GM12878 (cell line): Measurements from ENCODE around the gene ZNF688. TPM values are rescaled to one million over a fixed set of nuclear protein-coding genes. Genes with fewer than 3 reads are reported as not detected.

ENCODE experiments used
- BACH1 ChIP-seq: fragments of 450-650 bp; IDR thresholded peaks from 2 replicates; pipeline ENCODE4 v1.6.1; 2017; ENCODE audit warnings: mild to moderate bottlenecking, borderline replicate concordance
- CHD2 ChIP-seq: IDR thresholded peaks from 2 replicates; pipeline ENCODE4 v1.6.1; 2011; ENCODE audit warnings: low read depth, low read length, improper control_type of control experiment, borderline replicate concordance
- IKZF1 ChIP-seq: fragments of 450-650 bp; conservative IDR thresholded peaks from 2 replicates; pipeline ENCODE4 v1.6.1; 2017; ENCODE audit warnings: antibody characterized with exemption, mild to moderate bottlenecking
- NBN ChIP-seq: fragments of 450-650 bp; IDR thresholded peaks from 2 replicates; pipeline ENCODE4 v1.6.1; 2016
- NR2F1 ChIP-seq: fragments of 450-650 bp; conservative IDR thresholded peaks from 2 replicates; pipeline ENCODE4 v1.6.1; 2017; ENCODE audit warnings: mild to moderate bottlenecking
- TAF1 ChIP-seq: IDR thresholded peaks from 2 replicates; pipeline ENCODE4 v1.6.1; 2011; ENCODE audit warnings: mild to moderate bottlenecking, low read depth, low read length, borderline replicate concordance
- ZNF24 ChIP-seq: fragments of 450-650 bp; IDR thresholded peaks from 2 replicates; pipeline ENCODE4 v1.6.1; 2017; ENCODE audit warnings: antibody characterized with exemption, mild to moderate bottlenecking
- polyA plus RNA-seq, 11 experiments: library from polyadenylated mRNA; depleted of rRNA in 4 of 11; unstranded in 6 of 11; stranded (reverse) in 5 of 11; fragments of >200 nt; fragmentation: Nextera tagmentation in 4 of 11; fragmentation: Illumina TruSeq in 1 of 11; extraction: Ambion mirVana in 4 of 11; extraction: Trizol in 1 of 11; gene quantifications; 1 replicate in 1 of 11; 2 replicates in 10 of 11; pipeline versions ENCODE4 v1.2.1 to v1.2.3, GENCODE V29; 2011 to 2016; ENCODE audit warnings: inconsistent platforms in 2 of 11, missing spikeins in 2 of 11, low read depth in 1 of 11
- total RNA-seq, 4 experiments: library from RNA; depleted of rRNA in 3 of 4; stranded (reverse); fragments of >200 nt in 3 of 4; fragmentation: Illumina TruSeq in 1 of 4; extraction: Trizol in 1 of 4; gene quantifications; 2 replicates each; pipeline versions ENCODE4 v1.2.1 to v1.2.3, GENCODE V29; 2013 to 2021
- TF ChIP-seq, protein P1 (sequence below): fragments of 450-650 bp; IDR thresholded peaks from 2 replicates; pipeline ENCODE4 v1.6.1; 2016; ENCODE audit warnings: mild to moderate bottlenecking
- TF ChIP-seq, protein P2 (sequence below): fragments of 450-650 bp; IDR thresholded peaks from 2 replicates; pipeline ENCODE4 v1.6.1; 2018; ENCODE audit warnings: borderline replicate concordance, mild to moderate bottlenecking; ENCODE audit not compliant: partially characterized antibody

ZNF688 gene
- total and polyA plus RNA-seq, 10 of the 15 experiments (the other 5 are each of a cell fraction or from before 2014, with no cell fraction given), result 0.14 to 17.4 (median 10.6) TPM

DNA sequence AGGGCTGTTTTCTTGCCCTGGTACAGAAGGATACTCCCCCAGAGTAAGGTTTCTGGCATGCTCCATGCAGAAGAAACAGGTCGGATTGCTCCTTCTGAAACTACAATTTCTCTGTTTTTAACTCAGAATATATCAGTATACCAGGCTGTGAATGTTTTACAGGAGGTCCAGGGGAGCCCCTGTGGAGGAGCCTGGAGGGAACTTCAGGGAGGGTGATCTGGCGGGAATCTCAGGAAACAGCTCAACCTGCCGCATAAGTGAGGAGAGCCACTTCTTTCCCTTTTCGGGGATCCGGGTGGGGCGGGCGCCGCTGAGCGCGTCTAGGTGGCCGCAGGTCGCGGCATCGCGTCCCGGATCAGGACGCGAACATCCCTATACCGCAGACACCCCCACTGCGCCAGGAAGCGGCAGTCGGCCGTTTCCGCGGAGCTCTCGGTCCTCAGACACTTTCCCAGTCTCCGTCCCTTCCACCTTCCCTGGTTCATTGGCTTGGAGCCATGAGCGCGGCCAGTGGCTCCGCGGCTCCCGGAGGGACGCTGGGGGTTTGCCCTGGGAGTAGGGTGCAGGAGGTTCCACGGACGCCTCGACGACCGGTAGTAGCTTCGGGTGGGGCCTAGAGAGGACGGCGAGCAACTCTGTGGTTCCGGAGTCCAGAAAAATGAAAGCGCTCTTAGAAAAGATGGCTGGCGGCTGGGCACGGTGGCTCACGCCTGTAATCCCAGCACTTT, 10.3 kb downstream of the ZNF688 start (continued):
- peak; percentile 52; the same call in 1 of the 2 replicates for TF ChIP-seq ZNF24
- no peak for TF ChIP-seq NR2F1
- TF ChIP-seq, protein P1, sequence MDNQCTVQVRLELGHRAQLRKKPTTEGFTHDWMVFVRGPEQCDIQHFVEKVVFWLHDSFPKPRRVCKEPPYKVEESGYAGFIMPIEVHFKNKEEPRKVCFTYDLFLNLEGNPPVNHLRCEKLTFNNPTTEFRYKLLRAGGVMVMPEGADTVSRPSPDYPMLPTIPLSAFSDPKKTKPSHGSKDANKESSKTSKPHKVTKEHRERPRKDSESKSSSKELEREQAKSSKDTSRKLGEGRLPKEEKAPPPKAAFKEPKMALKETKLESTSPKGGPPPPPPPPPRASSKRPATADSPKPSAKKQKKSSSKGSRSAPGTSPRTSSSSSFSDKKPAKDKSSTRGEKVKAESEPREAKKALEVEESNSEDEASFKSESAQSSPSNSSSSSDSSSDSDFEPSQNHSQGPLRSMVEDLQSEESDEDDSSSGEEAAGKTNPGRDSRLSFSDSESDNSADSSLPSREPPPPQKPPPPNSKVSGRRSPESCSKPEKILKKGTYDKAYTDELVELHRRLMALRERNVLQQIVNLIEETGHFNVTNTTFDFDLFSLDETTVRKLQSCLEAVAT, result no peak
- 0 out of 2 replicates have a peak, but pooled peaks have one; percentile 32 for TF ChIP-seq CHD2
- TF ChIP-seq, protein P2, sequence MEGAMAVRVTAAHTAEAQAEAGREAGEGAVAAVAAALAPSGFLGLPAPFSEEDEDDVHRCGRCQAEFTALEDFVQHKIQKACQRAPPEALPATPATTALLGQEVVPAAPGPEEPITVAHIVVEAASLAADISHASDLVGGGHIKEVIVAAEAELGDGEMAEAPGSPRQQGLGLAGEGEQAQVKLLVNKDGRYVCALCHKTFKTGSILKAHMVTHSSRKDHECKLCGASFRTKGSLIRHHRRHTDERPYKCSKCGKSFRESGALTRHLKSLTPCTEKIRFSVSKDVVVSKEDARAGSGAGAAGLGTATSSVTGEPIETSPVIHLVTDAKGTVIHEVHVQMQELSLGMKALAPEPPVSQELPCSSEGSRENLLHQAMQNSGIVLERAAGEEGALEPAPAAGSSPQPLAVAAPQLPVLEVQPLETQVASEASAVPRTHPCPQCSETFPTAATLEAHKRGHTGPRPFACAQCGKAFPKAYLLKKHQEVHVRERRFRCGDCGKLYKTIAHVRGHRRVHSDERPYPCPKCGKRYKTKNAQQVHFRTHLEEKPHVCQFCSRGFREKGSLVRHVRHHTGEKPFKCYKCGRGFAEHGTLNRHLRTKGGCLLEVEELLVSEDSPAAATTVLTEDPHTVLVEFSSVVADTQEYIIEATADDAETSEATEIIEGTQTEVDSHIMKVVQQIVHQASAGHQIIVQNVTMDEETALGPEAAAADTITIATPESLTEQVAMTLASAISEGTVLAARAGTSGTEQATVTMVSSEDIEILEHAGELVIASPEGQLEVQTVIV, result no peak
- TF ChIP-seq IKZF1, result peak; percentile 78
- peak; percentile 60 for TF ChIP-seq NBN
- peak; percentile 59; the same call in 1 of the 2 replicates for TF ChIP-seq TAF1
- TF ChIP-seq BACH1, result peak; percentile 35; the same call in 1 of the 2 replicates
